ENCODE measurements around the gene ALDH3B2.

Gene ALDH3B2

GRCh38 chr11:67615728-67616430 lies 58.5 kb downstream of the ALDH3B2 start:
- TF ChIP-seq CTCF (conservative IDR thresholded peaks at IDR 0.05), result no peak; the same call in none of the 2 replicates
- no peak overlapping the region for H3K27ac ChIP-seq

GRCh38 chr11:67614730-67615714 lies 59.4 kb downstream of the ALDH3B2 start:
- no peak overlapping the region; the same call in 1 of the 2 replicates for H3K27ac ChIP-seq
- peak; percentile 96 for TF ChIP-seq CTCF (conservative IDR thresholded peaks at IDR 0.05)

GRCh38 chr11:67613960-67614715 lies 60.3 kb downstream of the ALDH3B2 start:
- TF ChIP-seq CTCF (conservative IDR thresholded peaks at IDR 0.05), result peak; percentile 98
- no peak overlapping the region; the same call in 1 of the 2 replicates for H3K27ac ChIP-seq

- H3K27ac ChIP-seq, result no peak overlapping the region
- no peak for TF ChIP-seq CTCF (conservative IDR thresholded peaks at IDR 0.05)
Observed at GRCh38 chr11:67613313-67613959, 61.0 kb downstream of the ALDH3B2 start.

DNA sequence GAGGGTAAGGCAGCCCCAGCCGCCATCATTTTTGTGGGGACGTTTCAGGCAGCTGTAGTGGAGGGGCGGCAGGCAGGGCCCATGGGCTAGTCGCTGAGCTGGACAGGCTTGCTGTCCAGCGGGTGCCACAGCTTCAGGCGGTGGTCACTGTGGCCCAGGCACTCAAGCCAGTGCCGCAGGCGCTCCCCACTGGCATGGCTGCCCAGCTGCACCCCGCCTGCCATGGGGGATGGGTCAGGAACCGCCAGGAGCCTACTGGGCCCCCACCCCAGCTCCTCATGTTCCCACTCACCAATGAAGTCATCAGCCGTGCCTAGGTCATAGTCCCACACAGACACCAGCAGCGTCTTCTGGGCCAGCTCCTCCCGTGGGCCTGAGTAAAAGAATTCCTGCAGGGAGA lies 61.7 kb downstream of the ALDH3B2 start:
- no peak overlapping the region for H3K27ac ChIP-seq
- TF ChIP-seq CTCF (conservative IDR thresholded peaks at IDR 0.05), result no peak

Data from VCaP (cell line).